Nephron progenitor cell (in vitro differentiated cells): ENCODE measurements around the gene ATXN7L3.
A peak's percentile ranks its signal among the peaks of the same experiment; 100 is the strongest.
"Not testable (repeated sequence)": the region's sequence is repeated elsewhere in the genome, so short reads cannot be mapped to it uniquely, and the experiment has no call there.

Experiments
- DNase-seq: peaks from one replicate; pipeline ENCODE4 v3.0.0; 2021
- H3K27ac Mint-ChIP-seq: 2 replicates; pipeline ENCODE4 v1.8.0; 2021; ENCODE audit warnings: mild to moderate bottlenecking, moderate library complexity, mixed read lengths
- H3K27me3 Mint-ChIP-seq: 2 replicates; pipeline ENCODE4 v1.8.0; 2021; ENCODE audit warnings: mild to moderate bottlenecking, low read depth, mixed read lengths; ENCODE audit not compliant: poor library complexity
- H3K36me3 Mint-ChIP-seq: 2 replicates; pipeline ENCODE4 v1.8.0; 2021; ENCODE audit warnings: low read depth, mixed read lengths
- H3K4me1 Mint-ChIP-seq: 2 replicates; pipeline ENCODE4 v1.8.0; 2021; ENCODE audit warnings: mixed read lengths
- H3K4me3 Mint-ChIP-seq: 2 replicates; pipeline ENCODE4 v1.8.0; 2021; ENCODE audit warnings: mild to moderate bottlenecking, moderate library complexity, mixed read lengths
- H3K9me3 Mint-ChIP-seq: 2 replicates; pipeline ENCODE4 v1.8.0; 2021; ENCODE audit warnings: mild to moderate bottlenecking, moderate library complexity, mixed read lengths
- CTCF ChIP-seq: fragments of 200-600 bp; sonication (generic); IDR thresholded peaks from 2 replicates; pipeline ENCODE4 v1.5.0; 2021; ENCODE audit warnings: antibody characterized with exemption

The ATXN7L3 gene

DNA sequence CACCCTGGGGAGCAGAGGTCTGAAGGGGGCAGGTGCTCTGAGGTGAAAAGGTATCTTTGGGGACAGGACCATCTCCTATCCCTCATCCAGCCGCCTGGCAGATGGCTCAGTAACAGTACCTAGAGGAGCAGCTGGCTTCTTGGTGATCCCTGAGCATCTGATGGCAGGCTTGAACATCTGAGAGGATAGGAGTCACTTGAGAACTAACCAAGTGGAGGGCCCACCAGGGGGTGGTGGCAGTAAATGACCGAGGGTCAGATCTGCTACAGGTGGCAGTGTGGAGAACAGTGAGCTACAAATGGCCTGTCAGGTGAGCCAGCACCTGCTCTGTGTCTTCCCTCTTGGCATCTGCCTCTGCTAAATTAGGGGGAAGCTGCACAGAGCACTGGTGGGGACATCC lies 44.2 kb downstream of the ATXN7L3 start:
- no peaks in the 10 kb centered on the region for H3K27me3 Mint-ChIP-seq
- DNase-seq: no peak
- no peaks in the 10 kb centered on the region for H3K9me3 Mint-ChIP-seq
- H3K4me3 Mint-ChIP-seq: no peak overlapping the region
- TF ChIP-seq CTCF: no peak
- H3K27ac Mint-ChIP-seq: no peak overlapping the region
- H3K36me3 Mint-ChIP-seq: peaks cover 37% of the 10 kb centered on the region
- H3K4me1 Mint-ChIP-seq: peaks cover 10% of the 10 kb centered on the region

DNA sequence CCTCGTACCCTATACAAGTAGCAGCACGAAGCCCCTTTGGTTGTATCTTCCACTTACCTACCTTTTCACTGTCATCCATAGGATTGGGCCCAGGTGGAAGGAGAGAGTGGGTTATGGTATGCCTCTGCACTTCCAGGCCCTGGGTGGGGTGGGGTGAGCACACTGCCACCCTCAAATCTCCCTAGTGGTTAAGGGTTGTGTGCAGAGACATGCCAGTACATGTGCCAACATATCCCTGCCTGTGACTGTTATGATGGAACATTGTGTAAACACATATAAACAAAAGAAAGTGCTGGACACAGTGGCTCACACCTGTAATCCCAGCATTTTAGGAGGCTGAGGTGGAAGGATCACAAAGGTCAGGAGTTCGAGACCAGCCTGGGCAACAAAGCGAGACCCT lies 46.8 kb downstream of the ATXN7L3 start:
- H3K36me3 Mint-ChIP-seq: peaks cover 33% of the 10 kb centered on the region
- H3K4me3 Mint-ChIP-seq: no peak overlapping the region
- peak overlapping the region; percentile 88 for H3K27ac Mint-ChIP-seq
- TF ChIP-seq CTCF: no peak
- H3K4me1 Mint-ChIP-seq: peaks cover 10% of the 10 kb centered on the region
- no peaks in the 10 kb centered on the region for H3K27me3 Mint-ChIP-seq
- no peak for DNase-seq
- no peaks in the 10 kb centered on the region for H3K9me3 Mint-ChIP-seq

DNA sequence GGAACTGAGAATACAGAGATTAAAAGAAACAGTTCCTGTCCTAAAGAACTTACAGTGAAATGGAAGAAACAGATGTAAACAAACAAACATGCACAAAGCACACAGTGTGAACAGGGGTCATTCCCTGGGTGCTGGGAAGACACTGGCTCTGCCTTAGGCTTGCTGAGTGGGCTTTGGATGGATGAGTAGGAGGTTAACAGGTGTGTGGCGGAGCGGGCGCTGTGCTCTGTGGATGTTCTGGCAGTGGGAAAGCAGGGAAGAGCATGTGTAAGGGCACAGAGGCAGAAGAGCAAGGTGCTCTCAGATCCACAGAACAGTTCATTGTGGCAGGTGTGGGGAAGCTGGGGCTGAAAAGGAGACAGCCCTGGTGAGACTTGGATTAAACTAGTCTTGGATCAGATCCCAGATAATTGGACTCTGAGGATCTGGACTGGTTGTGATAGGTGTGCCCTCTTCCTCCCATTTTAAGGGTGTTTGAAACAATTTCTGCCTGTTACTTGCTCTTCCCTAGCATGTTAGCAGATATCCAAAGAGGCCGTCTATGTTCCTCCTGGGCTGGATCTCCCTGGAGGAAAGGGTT lies 49.8 kb downstream of the ATXN7L3 start:
- peaks cover 10% of the 10 kb centered on the region for H3K4me1 Mint-ChIP-seq
- H3K27ac Mint-ChIP-seq: peak overlapping the region; percentile 11
- H3K36me3 Mint-ChIP-seq: peaks cover 28% of the 10 kb centered on the region
- no peak overlapping the region for H3K4me3 Mint-ChIP-seq
- H3K9me3 Mint-ChIP-seq: no peaks in the 10 kb centered on the region
- no peak for TF ChIP-seq CTCF
- H3K27me3 Mint-ChIP-seq: no peaks in the 10 kb centered on the region
- DNase-seq: no peak

GRCh38 chr17:44149066-44149465 lies 50.6 kb downstream of the ATXN7L3 start:
- H3K4me3 Mint-ChIP-seq, H3K27me3 Mint-ChIP-seq, H3K27ac Mint-ChIP-seq, DNase-seq, H3K4me1 Mint-ChIP-seq, H3K9me3 Mint-ChIP-seq: not testable (repeated sequence)
- peaks cover 28% of the 10 kb centered on the region for H3K36me3 Mint-ChIP-seq

- Mint-ChIP-seq H3K36me3 (peaks cover 24% of the 10 kb centered on the region), H3K4me1 (peaks cover 11% of the 10 kb centered on the region), H3K4me3 (no peak overlapping the region), H3K9me3 (no peaks in the 10 kb centered on the region), H3K27ac (no peak overlapping the region), H3K27me3 (no peaks in the 10 kb centered on the region)
- TF ChIP-seq CTCF: no peak
- DNase-seq: no peak
Observed at GRCh38 chr17:44147812-44148211, 51.9 kb downstream of the ATXN7L3 start.

GRCh38 chr17:44146375-44147346 lies 53.0 kb downstream of the ATXN7L3 start:
- H3K27ac Mint-ChIP-seq: peak overlapping the region; percentile 55
- H3K36me3 Mint-ChIP-seq: peaks cover 23% of the 10 kb centered on the region
- peaks cover 17% of the 10 kb centered on the region for H3K4me1 Mint-ChIP-seq
- H3K4me3 Mint-ChIP-seq: no peak overlapping the region
- H3K27me3 Mint-ChIP-seq: no peaks in the 10 kb centered on the region
- no peaks in the 10 kb centered on the region for H3K9me3 Mint-ChIP-seq
- no peak for TF ChIP-seq CTCF
- DNase-seq: no peak
